Glomerular visceral epithelial cell (primary cell): Measurements from ENCODE around the gene PRKAR1B.

Experiments
- DNase-seq: peaks from one replicate; pipeline ENCODE4 v3.0.0-alpha.2; 2016; ENCODE audit errors: extremely low spot score

The PRKAR1B gene

GRCh38 chr7:727104-727805 lies at the start of gene PRKAR1B:
Gene PRKAR1B (minus strand): TSS chr7:727281. CDS start chr7:711505, 15,776 bp downstream.
- DNase-seq = peak; percentile 24

GRCh38 chr7:776381-776780 lies 49.3 kb upstream of the PRKAR1B start:
- DNase-seq = no peak

- peak; percentile 32 for DNase-seq
These were observed 47.4 kb upstream of the PRKAR1B start for GRCh38 chr7:774161-775109.

GRCh38 chr7:773622-773915 lies 46.5 kb upstream of the PRKAR1B start:
- no peak for DNase-seq

GRCh38 chr7:772861-773621 lies 46.0 kb upstream of the PRKAR1B start:
- no peak for DNase-seq

- no peak for DNase-seq
These were observed 45.3 kb upstream of the PRKAR1B start for GRCh38 chr7:772392-772791.

GRCh38 chr7:772005-772294 lies 44.9 kb upstream of the PRKAR1B start:
- DNase-seq = no peak

GRCh38 chr7:771234-772004 lies 44.3 kb upstream of the PRKAR1B start:
- DNase-seq = peak; percentile 71

- peak; percentile 41 for DNase-seq
These were observed 43.7 kb upstream of the PRKAR1B start for GRCh38 chr7:770741-771166.

- DNase-seq = no peak
These were observed 43.3 kb upstream of the PRKAR1B start for GRCh38 chr7:770336-770735.

- peak; percentile 21 for DNase-seq
These were observed 41.9 kb upstream of the PRKAR1B start for GRCh38 chr7:768881-769504.

- peak; percentile 98 for DNase-seq
These were observed 41.1 kb upstream of the PRKAR1B start for GRCh38 chr7:767941-768731.

- DNase-seq = peak; percentile 92
These were observed 40.5 kb upstream of the PRKAR1B start for GRCh38 chr7:767580-767940.

GRCh38 chr7:765383-765782 lies 38.3 kb upstream of the PRKAR1B start:
- no peak for DNase-seq

- DNase-seq = no peak
These were observed 36.7 kb upstream of the PRKAR1B start for GRCh38 chr7:763762-764161.

- DNase-seq = no peak
These were observed 35.8 kb upstream of the PRKAR1B start for GRCh38 chr7:762885-763284.

GRCh38 chr7:761631-762030 lies 34.5 kb upstream of the PRKAR1B start:
- DNase-seq = no peak

GRCh38 chr7:761101-761500 lies 34.0 kb upstream of the PRKAR1B start:
- DNase-seq = no peak

- no peak for DNase-seq
These were observed 32.9 kb upstream of the PRKAR1B start for GRCh38 chr7:760006-760405.

GRCh38 chr7:759569-759968 lies 32.5 kb upstream of the PRKAR1B start:
- no peak for DNase-seq

GRCh38 chr7:757741-758163 lies 30.7 kb upstream of the PRKAR1B start:
- no peak for DNase-seq
